ENCODE measurements around the gene ZFAND2A.

The ZFAND2A gene

GRCh38 chr7:1106063-1106792 lies 53.8 kb downstream of the ZFAND2A start:
- no peak for DNase-seq (ENCODE audit: low spot score)

- no peak for DNase-seq (ENCODE audit: low spot score)
Observed at GRCh38 chr7:1105189-1105588, 54.8 kb downstream of the ZFAND2A start.

GRCh38 chr7:1104516-1105179 lies 55.3 kb downstream of the ZFAND2A start:
- DNase-seq (ENCODE audit: low spot score), result no peak

- DNase-seq (ENCODE audit: low spot score), result no peak
Observed at GRCh38 chr7:1103789-1104515, 56.0 kb downstream of the ZFAND2A start.

GRCh38 chr7:1103009-1103788 lies 56.8 kb downstream of the ZFAND2A start:
- DNase-seq (ENCODE audit: low spot score), result no peak
